ENCODE results near the gene SMIM24.

DNA sequence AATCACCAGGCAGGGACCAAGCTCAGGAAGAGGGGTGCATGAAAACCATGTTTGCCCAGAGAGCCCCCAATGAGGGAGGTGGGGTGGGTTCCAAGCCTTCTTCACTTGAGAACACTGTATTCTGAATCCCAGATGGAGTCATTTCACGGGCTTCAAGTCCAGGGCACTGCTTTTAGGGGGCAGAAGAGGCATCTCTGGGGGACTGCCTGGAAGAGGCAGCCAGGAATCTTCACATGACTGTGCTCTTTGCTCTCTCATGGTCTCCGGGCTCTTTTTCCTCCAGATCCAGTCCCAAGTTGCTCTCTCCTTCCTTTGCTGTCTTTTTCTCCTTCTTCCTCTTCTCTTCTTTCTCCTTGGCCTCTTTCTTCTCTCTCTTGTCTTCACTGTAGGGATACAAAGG lies 5.7 kb downstream of the SMIM24 start:
- TF ChIP-seq, protein P1, sequence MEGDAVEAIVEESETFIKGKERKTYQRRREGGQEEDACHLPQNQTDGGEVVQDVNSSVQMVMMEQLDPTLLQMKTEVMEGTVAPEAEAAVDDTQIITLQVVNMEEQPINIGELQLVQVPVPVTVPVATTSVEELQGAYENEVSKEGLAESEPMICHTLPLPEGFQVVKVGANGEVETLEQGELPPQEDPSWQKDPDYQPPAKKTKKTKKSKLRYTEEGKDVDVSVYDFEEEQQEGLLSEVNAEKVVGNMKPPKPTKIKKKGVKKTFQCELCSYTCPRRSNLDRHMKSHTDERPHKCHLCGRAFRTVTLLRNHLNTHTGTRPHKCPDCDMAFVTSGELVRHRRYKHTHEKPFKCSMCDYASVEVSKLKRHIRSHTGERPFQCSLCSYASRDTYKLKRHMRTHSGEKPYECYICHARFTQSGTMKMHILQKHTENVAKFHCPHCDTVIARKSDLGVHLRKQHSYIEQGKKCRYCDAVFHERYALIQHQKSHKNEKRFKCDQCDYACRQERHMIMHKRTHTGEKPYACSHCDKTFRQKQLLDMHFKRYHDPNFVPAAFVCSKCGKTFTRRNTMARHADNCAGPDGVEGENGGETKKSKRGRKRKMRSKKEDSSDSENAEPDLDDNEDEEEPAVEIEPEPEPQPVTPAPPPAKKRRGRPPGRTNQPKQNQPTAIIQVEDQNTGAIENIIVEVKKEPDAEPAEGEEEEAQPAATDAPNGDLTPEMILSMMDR (IDR thresholded peaks at IDR 0.05 in 2 of 3, conservative IDR thresholded peaks at IDR 0.05 in 1 of 3; ENCODE audit: control insufficient read depth in 2 of 3, extremely low read depth in 1 of 3, insufficient read depth in 1 of 3, low read depth in 3 of 3, low read length in 3 of 3): no peak
- TF ChIP-seq TCF3 (IDR thresholded peaks at IDR 0.05; ENCODE audit: borderline replicate concordance, insufficient read depth, low read depth, low read length) (no peak), POLR2AphosphoS5 (IDR thresholded peaks at IDR 0.05; ENCODE audit: low read length) (no peak), SMC3 (IDR thresholded peaks at IDR 0.05; ENCODE audit: borderline replicate concordance, low read length) (no peak), HCFC1 (IDR thresholded peaks at IDR 0.05; ENCODE audit: low read length) (no peak), RFX5 (IDR thresholded peaks at IDR 0.05; ENCODE audit: low read depth, low read length) (no peak), CBX3 (IDR thresholded peaks at IDR 0.05; ENCODE audit: borderline replicate concordance, low read depth) (no peak)
- TF ChIP-seq, protein P2, sequence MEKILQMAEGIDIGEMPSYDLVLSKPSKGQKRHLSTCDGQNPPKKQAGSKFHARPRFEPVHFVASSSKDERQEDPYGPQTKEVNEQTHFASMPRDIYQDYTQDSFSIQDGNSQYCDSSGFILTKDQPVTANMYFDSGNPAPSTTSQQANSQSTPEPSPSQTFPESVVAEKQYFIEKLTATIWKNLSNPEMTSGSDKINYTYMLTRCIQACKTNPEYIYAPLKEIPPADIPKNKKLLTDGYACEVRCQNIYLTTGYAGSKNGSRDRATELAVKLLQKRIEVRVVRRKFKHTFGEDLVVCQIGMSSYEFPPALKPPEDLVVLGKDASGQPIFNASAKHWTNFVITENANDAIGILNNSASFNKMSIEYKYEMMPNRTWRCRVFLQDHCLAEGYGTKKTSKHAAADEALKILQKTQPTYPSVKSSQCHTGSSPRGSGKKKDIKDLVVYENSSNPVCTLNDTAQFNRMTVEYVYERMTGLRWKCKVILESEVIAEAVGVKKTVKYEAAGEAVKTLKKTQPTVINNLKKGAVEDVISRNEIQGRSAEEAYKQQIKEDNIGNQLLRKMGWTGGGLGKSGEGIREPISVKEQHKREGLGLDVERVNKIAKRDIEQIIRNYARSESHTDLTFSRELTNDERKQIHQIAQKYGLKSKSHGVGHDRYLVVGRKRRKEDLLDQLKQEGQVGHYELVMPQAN (conservative IDR thresholded peaks at IDR 0.05): no peak
